ENCODE measurements around the gene ARHGAP6.

ARHGAP6 gene

GRCh38 chrX:11458170-11458569, 207.6 kb downstream of the ARHGAP6 start:
- DNase-seq: no peak

GRCh38 chrX:11451151-11451550, 214.6 kb downstream of the ARHGAP6 start:
- DNase-seq: no peak

- DNase-seq: peak; percentile 11
Observed at GRCh38 chrX:11450354-11450753, 215.4 kb downstream of the ARHGAP6 start.

GRCh38 chrX:11449613-11450012, 216.1 kb downstream of the ARHGAP6 start:
- no peak for DNase-seq

GRCh38 chrX:11447418-11447817, 218.3 kb downstream of the ARHGAP6 start:
- no peak for DNase-seq

GRCh38 chrX:11446949-11447348, 218.8 kb downstream of the ARHGAP6 start:
- no peak for DNase-seq

- DNase-seq: no peak
Observed at GRCh38 chrX:11446336-11446735, 219.4 kb downstream of the ARHGAP6 start.

GRCh38 chrX:11445540-11445939, 220.2 kb downstream of the ARHGAP6 start:
- no peak for DNase-seq

- no peak for DNase-seq
Observed at GRCh38 chrX:11444052-11444451, 221.7 kb downstream of the ARHGAP6 start.

GRCh38 chrX:11439846-11440245, 225.9 kb downstream of the ARHGAP6 start:
- DNase-seq: no peak

- no peak for DNase-seq
Observed at GRCh38 chrX:11438767-11439166, 227.0 kb downstream of the ARHGAP6 start.

GRCh38 chrX:11438380-11438723, 227.4 kb downstream of the ARHGAP6 start:
- no peak for DNase-seq

GRCh38 chrX:11437642-11438379, 227.9 kb downstream of the ARHGAP6 start:
- no peak for DNase-seq

- DNase-seq: no peak
Observed at GRCh38 chrX:11435568-11435967, 230.2 kb downstream of the ARHGAP6 start.

GRCh38 chrX:11434607-11435006, 231.1 kb downstream of the ARHGAP6 start:
- DNase-seq: no peak

- no peak for DNase-seq
Observed at GRCh38 chrX:11431786-11432185, 233.9 kb downstream of the ARHGAP6 start.

GRCh38 chrX:11430271-11430670, 235.4 kb downstream of the ARHGAP6 start:
- DNase-seq: no peak

GRCh38 chrX:11429538-11430085, 236.1 kb downstream of the ARHGAP6 start:
- no peak for DNase-seq

- DNase-seq: no peak
Observed at GRCh38 chrX:11427453-11428071, 238.2 kb downstream of the ARHGAP6 start.

- DNase-seq: no peak
Observed at GRCh38 chrX:11426712-11427452, 238.8 kb downstream of the ARHGAP6 start.

- no peak for DNase-seq
Observed at GRCh38 chrX:11424903-11425674, 240.6 kb downstream of the ARHGAP6 start.

GRCh38 chrX:11423949-11424348, 241.8 kb downstream of the ARHGAP6 start:
- DNase-seq: no peak

GRCh38 chrX:11423362-11423818, 242.3 kb downstream of the ARHGAP6 start:
- DNase-seq: no peak
